Lower leg skin (tissue), 4 donors: Measurements from ENCODE around the gene RBBP8. TPM values are rescaled to one million over a fixed set of nuclear protein-coding genes. Genes with fewer than 3 reads are reported as not detected.

Experiments used
- DNase-seq, 2 donors: peaks; one replicate each; pipeline ENCODE4 v3.0.0-alpha.2; 2019; ENCODE audit warnings: low spot score in 2 of 2
- H3K4me3 ChIP-seq: fragments of 200-600 bp; sonication (generic); 2 replicates; pipeline ENCODE4 v1.5.1; 2017; ENCODE audit warnings: mild to moderate bottlenecking, low read depth; ENCODE audit not compliant: poor library complexity, severe bottlenecking
- CTCF ChIP-seq, 3 donors: fragments of 450-650 bp; IDR thresholded peaks; one replicate each; pipeline ENCODE4 v1.5.1; 2016; ENCODE audit warnings: antibody characterized with exemption in 3 of 3, mild to moderate bottlenecking in 3 of 3, moderate library complexity in 2 of 3
- POLR2A ChIP-seq, 2 donors: fragments of 450-650 bp; IDR thresholded peaks; one replicate each; pipeline ENCODE4 v1.6.1; 2016 to 2017; ENCODE audit warnings: antibody characterized with exemption in 2 of 2, mild to moderate bottlenecking in 1 of 2, moderate library complexity in 1 of 2
- WGBS, 2 donors: methylation state at CpG; one replicate each; pipeline ENCODE4 v1.1.5; 2018; 5-methylcytosine and 5-hydroxymethylcytosine counted together
- intact Hi-C: fragments of 100-400 bp; cut with DNase I; formaldehyde crosslinking; loops from one replicate; pipeline ENCODE4 v1.15.0; 2023; ENCODE audit warnings: low total_unique reads
- total RNA-seq, 4 donors: library from RNA; depleted of rRNA; stranded (reverse); fragments of >200 nt; gene quantifications; one replicate each; pipeline ENCODE4 v1.1.0, GENCODE V29; 2016

RBBP8 gene
- total RNA-seq, 4 donors from 2014 or later, result 22.9 to 56.8 (median 40.2) TPM

GRCh38 chr18:22924589-22924988, 8.5 kb upstream of the RBBP8 start:
- intact Hi-C loops, result no loop called here
- no peak for DNase-seq
- WGBS, 2 donors, result 85 to 91% methylated on average over 2 of the region's 2 CpGs
- no peak for TF ChIP-seq CTCF (IDR thresholded peaks at IDR 0.05)
- no peak for TF ChIP-seq POLR2A (IDR thresholded peaks at IDR 0.05)
- H3K4me3 ChIP-seq, result no peak overlapping the region

- TF ChIP-seq POLR2A (IDR thresholded peaks at IDR 0.05) (no peak), CTCF (IDR thresholded peaks at IDR 0.05) (no peak)
- 53 to 57% methylated on average over 4 of the region's 4 CpGs for WGBS, 2 donors
- H3K4me3 ChIP-seq, result no peak overlapping the region
- intact Hi-C loops, result no loop called here
- DNase-seq, result no peak
Observed at GRCh38 chr18:22926454-22926853, 6.7 kb upstream of the RBBP8 start.

- WGBS, 2 donors, result 89 to 94% methylated on average over 3 of the region's 3 CpGs
- no peak for DNase-seq
- intact Hi-C loops, result no loop called here
- H3K4me3 ChIP-seq, result no peak overlapping the region
- TF ChIP-seq POLR2A (IDR thresholded peaks at IDR 0.05) (no peak), CTCF (IDR thresholded peaks at IDR 0.05) (no peak)
Observed at GRCh38 chr18:22928339-22928738, 4.8 kb upstream of the RBBP8 start.

GRCh38 chr18:22930089-22930713, 2.9 kb upstream of the RBBP8 start:
- H3K4me3 ChIP-seq, result no peak overlapping the region
- peak; percentile 74 to 91 for DNase-seq
- TF ChIP-seq CTCF (IDR thresholded peaks at IDR 0.05) (no peak), POLR2A (IDR thresholded peaks at IDR 0.05) (no peak)
- intact Hi-C loops, result no loop called here
- 82 to 84% methylated on average over 2 of the region's 2 CpGs for WGBS, 2 donors

GRCh38 chr18:22932885-22933205, 283 bp upstream of the RBBP8 start:
- peak overlapping the region; percentile 87 for H3K4me3 ChIP-seq
- intact Hi-C loops, result no loop called here
- DNase-seq, result no peak
- TF ChIP-seq POLR2A (IDR thresholded peaks at IDR 0.05) (no peak), CTCF (IDR thresholded peaks at IDR 0.05) (no peak)
- WGBS, 2 donors, result 2% methylated on average over 17 of the region's 17 CpGs

GRCh38 chr18:22933966-22934423, 867 bp downstream of the RBBP8 start:
- DNase-seq, result no peak
- intact Hi-C loops, result no loop called here
- peak overlapping the region; percentile 87 for H3K4me3 ChIP-seq
- no peak for TF ChIP-seq CTCF (IDR thresholded peaks at IDR 0.05)
- TF ChIP-seq POLR2A (IDR thresholded peaks at IDR 0.05), result no peak
- WGBS, 2 donors, result 14 to 16% methylated on average over 16 of the region's 16 CpGs
